ENCODE results near the gene PITPNC1.

DNA sequence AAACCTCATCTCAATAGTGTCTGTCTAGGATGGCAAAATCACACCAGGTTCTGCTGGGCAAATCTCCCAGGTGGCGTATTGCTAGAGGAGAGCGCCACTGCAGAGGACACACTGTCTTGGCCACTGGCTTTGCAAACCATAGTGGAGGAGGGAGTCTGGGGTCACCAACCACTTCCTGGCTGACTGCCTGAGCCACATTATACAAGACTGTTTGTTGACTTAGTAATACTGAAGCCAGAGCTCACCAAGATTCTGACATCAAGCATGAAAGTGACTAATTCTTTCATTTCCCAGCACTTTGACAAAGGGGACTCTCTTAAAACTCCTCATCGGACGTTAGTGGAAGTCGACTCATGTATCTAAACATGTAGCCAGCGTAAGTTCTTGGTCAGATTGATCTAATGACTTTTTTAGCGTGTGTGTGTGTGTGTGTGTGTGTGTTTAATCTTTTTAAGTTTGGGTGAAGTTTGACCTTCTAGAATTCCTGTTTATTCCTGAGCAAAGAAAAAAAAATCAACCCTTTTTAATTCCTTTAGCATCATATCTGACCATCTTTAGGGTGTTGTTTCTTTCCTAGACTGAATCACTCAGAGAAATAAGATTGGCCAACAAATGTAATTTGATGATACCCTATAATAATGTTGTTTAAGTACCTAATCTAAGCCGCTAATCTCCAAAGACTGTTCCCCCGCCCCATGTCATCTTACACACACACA is 13.7 kb downstream of the PITPNC1 start:
- TF ChIP-seq, protein P1, sequence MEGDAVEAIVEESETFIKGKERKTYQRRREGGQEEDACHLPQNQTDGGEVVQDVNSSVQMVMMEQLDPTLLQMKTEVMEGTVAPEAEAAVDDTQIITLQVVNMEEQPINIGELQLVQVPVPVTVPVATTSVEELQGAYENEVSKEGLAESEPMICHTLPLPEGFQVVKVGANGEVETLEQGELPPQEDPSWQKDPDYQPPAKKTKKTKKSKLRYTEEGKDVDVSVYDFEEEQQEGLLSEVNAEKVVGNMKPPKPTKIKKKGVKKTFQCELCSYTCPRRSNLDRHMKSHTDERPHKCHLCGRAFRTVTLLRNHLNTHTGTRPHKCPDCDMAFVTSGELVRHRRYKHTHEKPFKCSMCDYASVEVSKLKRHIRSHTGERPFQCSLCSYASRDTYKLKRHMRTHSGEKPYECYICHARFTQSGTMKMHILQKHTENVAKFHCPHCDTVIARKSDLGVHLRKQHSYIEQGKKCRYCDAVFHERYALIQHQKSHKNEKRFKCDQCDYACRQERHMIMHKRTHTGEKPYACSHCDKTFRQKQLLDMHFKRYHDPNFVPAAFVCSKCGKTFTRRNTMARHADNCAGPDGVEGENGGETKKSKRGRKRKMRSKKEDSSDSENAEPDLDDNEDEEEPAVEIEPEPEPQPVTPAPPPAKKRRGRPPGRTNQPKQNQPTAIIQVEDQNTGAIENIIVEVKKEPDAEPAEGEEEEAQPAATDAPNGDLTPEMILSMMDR (IDR thresholded peaks at IDR 0.05) = no peak
- TF ChIP-seq POLR2A (IDR thresholded peaks at IDR 0.05) = no peak

Measured in adrenal gland (tissue), 5 donors.